Measurements from ENCODE around the gene LANCL2. TPM values are rescaled to one million over a fixed set of nuclear protein-coding genes. Genes with fewer than 3 reads are reported as not detected.

LANCL2 gene
- polyA plus RNA-seq, 1 experiment = 26.8 TPM

- DNase-seq (ENCODE audit: low read depth) = no peak
- H3K4me3 ChIP-seq (ENCODE audit: low read depth, low read length) = no peak overlapping the region
- CTCF ChIA-PET = interaction anchor here (1.5 kb wide), 1 partner anchor 8 kb away, joined by 4 read pairs; no protein-coding TSS in a partner anchor
- no peaks in the 10 kb centered on the region for H3K27me3 ChIP-seq (ENCODE audit: control insufficient read depth, insufficient read depth, low read length)
- TF ChIP-seq CTCF (IDR thresholded peaks at IDR 0.05; ENCODE audit: insufficient read depth, low read depth, low read length) = no peak
- POLR2A ChIA-PET = no interaction called here
- H3K36me3 ChIP-seq (ENCODE audit: control insufficient read depth, insufficient read depth, low read length) = no peaks in the 10 kb centered on the region
Observed at GRCh38 chr7:55343002-55343781, 21.9 kb upstream of the LANCL2 start.

GRCh38 chr7:55343860-55344606, 21.1 kb upstream of the LANCL2 start:
- Histone ChIP-seq H3K4me3 (ENCODE audit: low read depth, low read length) (no peak overlapping the region), H3K27me3 (ENCODE audit: control insufficient read depth, insufficient read depth, low read length) (no peaks in the 10 kb centered on the region), H3K36me3 (ENCODE audit: control insufficient read depth, insufficient read depth, low read length) (no peaks in the 10 kb centered on the region)
- ChIA-PET CTCF (interaction anchor here (1.5 kb wide), 1 partner anchor 9 kb away, joined by 4 read pairs; no protein-coding TSS in a partner anchor), POLR2A (no interaction called here)
- TF ChIP-seq CTCF (IDR thresholded peaks at IDR 0.05; ENCODE audit: insufficient read depth, low read depth, low read length) = no peak
- no peak for DNase-seq (ENCODE audit: low read depth)

GRCh38 chr7:55344840-55345239, 20.3 kb upstream of the LANCL2 start:
- ChIA-PET POLR2A (no interaction called here), CTCF (no interaction called here)
- TF ChIP-seq CTCF (IDR thresholded peaks at IDR 0.05; ENCODE audit: insufficient read depth, low read depth, low read length) = no peak
- no peaks in the 10 kb centered on the region for H3K36me3 ChIP-seq (ENCODE audit: control insufficient read depth, insufficient read depth, low read length)
- no peaks in the 10 kb centered on the region for H3K27me3 ChIP-seq (ENCODE audit: control insufficient read depth, insufficient read depth, low read length)
- H3K4me3 ChIP-seq (ENCODE audit: low read depth, low read length) = no peak overlapping the region
- DNase-seq (ENCODE audit: low read depth) = no peak

- Histone ChIP-seq H3K4me3 (ENCODE audit: low read depth, low read length) (no peak overlapping the region), H3K36me3 (ENCODE audit: control insufficient read depth, insufficient read depth, low read length) (no peaks in the 10 kb centered on the region), H3K27me3 (ENCODE audit: control insufficient read depth, insufficient read depth, low read length) (no peaks in the 10 kb centered on the region)
- no peak for TF ChIP-seq CTCF (IDR thresholded peaks at IDR 0.05; ENCODE audit: insufficient read depth, low read depth, low read length)
- DNase-seq (ENCODE audit: low read depth) = no peak
- ChIA-PET POLR2A (no interaction called here), CTCF (no interaction called here)
Observed at GRCh38 chr7:55345292-55345691, 19.8 kb upstream of the LANCL2 start.

- H3K27me3 ChIP-seq (ENCODE audit: control insufficient read depth, insufficient read depth, low read length) = no peaks in the 10 kb centered on the region
- DNase-seq (ENCODE audit: low read depth) = no peak
- H3K36me3 ChIP-seq (ENCODE audit: control insufficient read depth, insufficient read depth, low read length) = no peaks in the 10 kb centered on the region
- POLR2A ChIA-PET = interaction anchor here (0.9 kb wide), 1 partner anchor 24 kb away, joined by 3 read pairs; no protein-coding TSS in a partner anchor
- no peak for TF ChIP-seq CTCF (IDR thresholded peaks at IDR 0.05; ENCODE audit: insufficient read depth, low read depth, low read length)
- CTCF ChIA-PET = no interaction called here
- no peak overlapping the region for H3K4me3 ChIP-seq (ENCODE audit: low read depth, low read length)
Observed at GRCh38 chr7:55348502-55348901, 16.6 kb upstream of the LANCL2 start.
